Frontal cortex (tissue), 4 donors: ENCODE results near the gene KCNA1. TPM values are rescaled to one million over a fixed set of nuclear protein-coding genes. Genes with fewer than 3 reads are reported as not detected.

Experiments used
- DNase-seq, 2 donors: peaks; one replicate each; pipeline ENCODE4 v3.0.0; 2012; ENCODE audit warnings: low spot score in 2 of 2
- FAIRE-seq: peaks from 2 replicates; lab custom pipeline; 2012; peaks lifted over from hg19 to GRCh38; lab: Jason Lieb, UNC
- total RNA-seq: library from RNA; depleted of rRNA; stranded (reverse); fragments of >200 nt; gene quantifications from one replicate; pipeline ENCODE4 v1.2.3, GENCODE V29; 2014
- donor health status: control.
- donor health status: control.
- donor health status: control.

KCNA1 gene
- total RNA-seq, 1 donor from 2014 or later: 7.3 TPM

DNA sequence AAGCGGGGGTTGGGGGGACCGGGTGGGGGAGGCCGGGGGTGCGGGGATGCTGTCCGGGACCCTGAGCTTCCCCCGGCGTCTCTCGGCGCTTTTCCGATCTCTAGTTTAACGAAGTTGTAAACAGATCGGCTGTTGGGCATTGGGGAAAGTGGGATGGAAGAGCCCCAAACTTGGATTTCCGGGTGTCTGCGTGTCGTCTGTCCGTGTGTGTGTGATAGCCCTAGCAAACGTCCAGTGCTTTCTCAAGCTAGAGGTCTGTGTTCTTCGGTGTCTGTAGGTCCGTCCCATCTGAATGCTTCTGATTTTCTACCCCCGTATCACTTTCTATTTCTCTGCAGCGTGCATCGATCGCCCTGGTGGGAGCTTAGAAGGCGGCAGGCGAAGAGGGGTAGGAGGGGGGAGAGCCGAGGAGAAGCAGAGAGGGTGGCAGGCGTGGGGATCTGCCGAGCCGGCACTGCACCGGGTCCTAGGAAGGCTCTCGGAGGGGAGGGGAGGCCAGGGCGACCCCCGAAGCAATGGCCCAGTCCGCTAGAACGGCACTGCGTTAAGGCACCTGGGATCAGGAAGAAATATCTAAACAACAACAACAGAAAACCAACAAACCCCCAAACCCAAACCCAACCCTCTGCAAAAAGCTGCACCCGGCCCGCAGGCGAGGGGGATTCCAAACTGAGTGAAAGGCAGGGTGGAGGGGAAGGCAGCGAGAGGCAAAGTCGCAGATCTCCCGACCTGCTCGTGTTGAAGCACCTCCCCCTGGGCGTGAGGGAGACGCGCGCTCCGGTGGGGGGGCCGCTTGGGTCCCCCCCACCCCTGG lies 1.0 kb downstream of the KCNA1 start:
- DNase-seq (peak; percentile 41 to 45), FAIRE-seq (no peak)

DNA sequence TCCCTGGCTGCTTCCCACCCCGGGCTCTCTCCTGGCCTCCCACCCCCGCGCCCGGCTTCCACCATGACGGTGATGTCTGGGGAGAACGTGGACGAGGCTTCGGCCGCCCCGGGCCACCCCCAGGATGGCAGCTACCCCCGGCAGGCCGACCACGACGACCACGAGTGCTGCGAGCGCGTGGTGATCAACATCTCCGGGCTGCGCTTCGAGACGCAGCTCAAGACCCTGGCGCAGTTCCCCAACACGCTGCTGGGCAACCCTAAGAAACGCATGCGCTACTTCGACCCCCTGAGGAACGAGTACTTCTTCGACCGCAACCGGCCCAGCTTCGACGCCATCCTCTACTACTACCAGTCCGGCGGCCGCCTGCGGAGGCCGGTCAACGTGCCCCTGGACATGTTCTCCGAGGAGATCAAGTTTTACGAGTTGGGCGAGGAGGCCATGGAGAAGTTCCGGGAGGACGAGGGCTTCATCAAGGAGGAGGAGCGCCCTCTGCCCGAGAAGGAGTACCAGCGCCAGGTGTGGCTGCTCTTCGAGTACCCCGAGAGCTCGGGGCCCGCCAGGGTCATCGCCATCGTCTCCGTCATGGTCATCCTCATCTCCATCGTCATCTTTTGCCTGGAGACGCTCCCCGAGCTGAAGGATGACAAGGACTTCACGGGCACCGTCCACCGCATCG lies 1.8 kb downstream of the KCNA1 start:
- no peak for FAIRE-seq
- no peak for DNase-seq

DNA sequence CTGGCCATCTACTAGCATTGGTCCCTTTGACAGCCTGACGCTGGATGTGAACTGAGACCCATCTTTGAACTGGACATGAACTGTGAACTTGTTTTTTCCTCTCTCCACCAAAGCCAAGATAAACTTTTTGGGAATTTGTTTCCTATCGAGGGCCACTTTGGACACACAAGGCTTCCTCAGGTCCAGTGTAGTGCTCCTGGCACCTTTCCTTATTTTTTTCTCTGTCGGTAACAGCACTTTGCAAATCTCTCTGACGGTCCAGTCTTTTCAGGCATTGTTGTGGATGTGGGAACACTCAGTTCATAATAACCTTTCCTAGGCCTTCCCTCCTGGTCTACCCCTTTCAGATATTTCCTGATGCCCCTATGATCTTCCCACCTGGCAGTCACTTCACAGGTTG lies 5.0 kb downstream of the KCNA1 start:
- no peak for FAIRE-seq

DNA sequence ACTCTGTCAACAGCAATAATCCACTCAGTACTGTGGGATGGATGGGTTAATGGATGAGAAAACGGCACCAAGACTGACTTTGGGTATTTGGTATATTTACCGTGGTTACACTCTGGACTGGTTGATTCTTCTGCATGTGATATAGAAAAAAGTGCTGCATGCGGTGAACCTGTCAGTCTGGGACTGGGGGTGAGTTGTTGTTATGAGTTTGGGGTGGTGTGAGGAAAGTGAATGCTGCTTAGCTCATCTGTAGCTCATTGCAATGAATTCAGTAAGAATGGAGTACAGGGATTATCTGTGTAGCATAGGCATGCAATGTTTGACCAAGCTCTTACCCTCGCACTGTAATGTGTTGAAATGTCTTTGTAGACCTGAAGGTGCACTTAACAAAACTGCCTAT lies 6.0 kb downstream of the KCNA1 start:
- FAIRE-seq: no peak
- DNase-seq: no peak

More for the DNA sequence above, 5.0 kb downstream of the KCNA1 start:
- no peak for DNase-seq

DNA sequence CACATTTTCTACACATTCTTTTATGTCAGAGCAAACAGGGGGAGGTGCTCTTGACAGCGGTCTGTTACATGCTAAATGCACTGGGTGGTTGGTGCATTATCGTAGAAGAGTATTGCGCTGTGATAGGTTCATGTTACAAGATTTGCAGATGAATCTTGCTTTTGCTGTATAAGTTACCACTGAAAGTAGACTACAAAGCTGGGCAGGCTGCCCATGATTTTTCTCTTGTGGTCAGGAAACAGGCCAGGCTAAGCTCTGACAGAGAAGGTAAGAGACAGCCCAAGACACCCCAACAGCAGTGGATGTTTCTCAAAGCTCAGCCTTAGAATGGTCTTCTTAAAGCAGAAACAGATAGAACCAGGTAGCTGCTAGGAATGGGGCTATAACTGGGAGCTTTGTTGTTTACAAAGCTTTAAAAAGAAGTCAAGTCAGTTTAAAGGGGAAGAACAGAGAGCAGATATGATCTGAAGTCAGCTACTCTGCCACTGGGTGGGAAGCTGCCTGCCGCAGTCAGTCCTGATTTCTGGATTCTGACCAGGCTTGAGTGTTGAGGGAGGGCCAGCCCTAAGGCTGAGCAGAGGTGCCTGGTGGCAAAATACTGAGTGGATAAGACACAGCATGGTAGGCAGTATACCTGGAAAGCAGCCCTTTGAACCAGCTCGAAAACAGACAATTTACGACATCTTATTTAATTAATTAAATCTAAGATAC lies 9.4 kb downstream of the KCNA1 start:
- no peak for DNase-seq
- FAIRE-seq: no peak

DNA sequence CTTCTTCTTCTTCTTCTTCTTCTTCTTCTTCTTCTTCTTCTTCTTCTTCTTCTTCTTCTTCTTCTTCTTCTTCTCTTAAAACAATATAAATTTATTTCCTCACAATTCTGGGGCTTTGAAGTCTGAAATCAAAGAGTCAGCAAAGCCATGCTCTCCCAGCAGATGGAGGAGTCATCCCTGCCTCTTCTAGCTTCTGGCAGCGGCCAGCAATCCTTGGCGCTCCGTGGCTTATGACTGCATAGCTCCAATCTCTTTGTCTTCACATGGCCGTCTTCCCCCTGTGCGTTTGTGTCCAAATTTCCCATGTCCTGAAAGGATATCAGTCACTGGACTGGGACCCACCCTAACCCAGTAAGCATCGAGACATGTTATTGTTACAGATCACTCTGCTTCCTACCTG lies 22.9 kb downstream of the KCNA1 start:
- no peak for DNase-seq

DNA sequence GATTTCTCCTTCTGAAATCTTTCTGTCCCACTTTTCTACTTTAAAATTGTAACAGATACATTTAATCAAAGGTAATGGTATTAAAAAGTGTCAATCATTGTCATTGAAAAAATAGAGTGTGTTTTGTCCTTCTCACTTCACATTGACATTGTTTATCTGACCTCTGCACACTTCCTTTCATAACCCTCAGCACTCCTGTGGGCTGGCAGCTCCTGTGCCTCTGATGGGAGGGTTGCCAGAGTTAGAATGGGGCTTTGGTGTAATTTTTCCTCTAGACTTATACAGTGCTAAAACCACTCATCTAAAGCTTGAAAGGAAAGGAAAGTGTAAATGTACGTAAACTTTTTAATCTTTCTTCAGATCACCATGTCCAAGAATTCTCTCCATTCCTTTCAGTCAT lies 23.7 kb downstream of the KCNA1 start:
- FAIRE-seq (no peak), DNase-seq (no peak)

More for the DNA sequence above, 22.9 kb downstream of the KCNA1 start:
- FAIRE-seq: no peak

DNA sequence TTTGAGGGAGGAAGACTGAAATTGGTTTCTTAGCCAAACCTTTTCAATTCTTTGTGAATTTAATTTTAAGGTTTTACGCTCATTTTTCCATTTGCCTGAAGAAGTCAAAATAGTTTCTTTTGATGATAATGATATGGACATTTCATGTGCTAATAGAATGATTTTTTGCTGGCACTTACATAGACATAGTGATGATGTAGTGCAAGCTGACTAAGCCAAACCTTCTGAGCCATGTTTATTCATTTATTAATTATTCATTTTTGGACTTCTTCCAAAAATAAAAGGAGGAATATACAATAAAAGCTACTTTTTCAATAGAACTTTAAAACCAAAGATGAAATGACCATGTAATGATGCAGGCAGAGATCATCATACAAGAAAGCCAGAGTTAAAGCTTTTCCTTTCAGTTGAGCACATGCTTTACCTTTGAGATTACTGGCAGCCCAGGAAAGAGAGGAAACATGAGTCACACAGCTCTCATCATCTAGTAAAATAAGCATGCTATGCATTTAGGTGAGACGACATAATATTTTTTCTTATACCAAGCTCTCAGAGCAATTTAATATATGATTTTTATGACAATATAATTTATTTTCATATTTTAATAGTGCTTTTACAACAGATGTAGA lies 24.8 kb downstream of the KCNA1 start:
- no peak for DNase-seq
- peak; percentile 59 for FAIRE-seq

DNA sequence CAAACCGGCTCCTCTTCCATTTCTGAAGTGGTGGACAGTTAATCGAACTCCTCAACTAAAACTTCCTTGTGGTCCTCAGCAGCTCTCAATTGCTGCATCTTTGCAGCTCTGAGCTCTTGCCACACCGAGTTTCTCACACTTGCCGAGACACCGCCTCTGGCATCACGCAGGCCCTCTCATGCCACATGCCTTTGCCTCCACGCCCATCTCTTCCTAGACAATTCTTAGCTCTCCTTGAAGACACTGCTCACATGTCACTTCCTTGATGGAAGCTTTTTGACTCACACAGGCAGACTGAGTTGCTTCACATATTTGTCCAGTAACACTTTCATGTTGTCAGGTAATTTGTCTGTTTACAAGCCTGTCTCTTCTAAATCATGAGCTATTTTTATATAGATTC lies 29.2 kb downstream of the KCNA1 start:
- FAIRE-seq: no peak
- DNase-seq: no peak

DNA sequence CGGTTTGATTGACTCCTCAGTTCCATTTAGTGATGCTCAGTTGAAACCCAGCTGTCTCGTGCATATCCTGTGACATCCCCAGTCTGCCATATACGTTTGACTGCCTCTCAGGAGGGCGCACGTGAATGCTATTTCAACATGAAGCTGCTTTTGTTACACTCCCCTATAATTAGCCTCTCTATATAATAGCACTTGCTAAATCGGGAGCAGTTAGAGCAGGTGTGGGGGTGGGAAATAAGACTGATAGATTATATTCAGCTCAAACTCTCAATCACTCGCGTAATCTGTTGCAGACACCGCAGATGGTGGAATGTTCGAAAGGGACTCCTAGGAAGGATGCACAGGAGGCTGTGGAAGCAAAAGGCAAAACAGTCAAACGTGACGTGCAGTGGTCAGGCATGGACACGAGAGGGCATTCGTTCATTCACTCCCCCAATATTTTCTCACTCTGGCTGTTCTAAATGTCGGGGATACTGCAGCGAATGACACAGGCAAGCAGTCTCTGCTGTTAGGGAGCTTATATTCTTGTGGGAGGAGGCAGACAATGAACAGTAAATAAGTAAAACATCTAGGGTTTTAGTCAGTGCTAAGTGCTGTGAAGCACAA lies 29.8 kb downstream of the KCNA1 start:
- FAIRE-seq: no peak
- no peak for DNase-seq

DNA sequence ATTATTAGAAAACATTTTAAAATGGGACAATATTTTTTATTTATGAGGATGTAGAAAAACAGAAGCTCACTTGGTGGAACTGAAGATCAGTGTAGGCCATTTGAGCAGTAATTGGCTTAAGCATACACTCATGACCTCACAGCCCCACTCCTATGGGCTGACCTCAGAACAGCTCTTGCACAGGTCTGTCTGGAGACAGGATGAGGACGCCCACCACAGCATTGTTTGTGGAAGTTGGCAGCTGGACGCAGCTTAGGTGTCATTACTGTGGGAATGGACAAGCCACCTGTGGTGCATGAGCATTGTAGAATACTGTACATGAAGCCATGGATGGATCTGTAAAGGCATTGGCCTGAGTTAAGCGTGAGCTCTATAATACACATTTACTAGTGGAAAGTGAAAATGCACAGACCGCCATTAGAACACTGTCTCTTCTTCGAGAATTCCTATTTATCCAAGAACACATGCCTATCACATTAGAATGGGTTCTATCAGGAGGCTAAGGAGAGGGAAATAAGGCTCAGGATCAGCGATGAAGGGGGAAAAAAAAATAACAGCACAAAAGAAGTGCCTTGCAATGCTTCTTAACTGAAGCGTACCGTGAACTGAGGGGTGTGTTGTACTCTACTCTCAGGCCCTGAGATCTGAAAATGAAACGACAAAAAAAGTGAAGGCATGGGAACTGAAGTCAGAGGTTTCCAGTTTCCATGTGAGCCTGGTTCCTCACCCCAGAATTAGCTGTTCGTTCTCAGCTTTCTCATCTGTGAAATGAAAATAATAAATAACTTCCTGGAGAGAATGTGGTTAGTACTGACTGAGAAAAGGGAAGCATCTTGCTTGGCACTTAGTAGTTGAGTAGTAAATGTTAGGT lies 33.6 kb downstream of the KCNA1 start:
- FAIRE-seq: no peak
- no peak for DNase-seq

DNA sequence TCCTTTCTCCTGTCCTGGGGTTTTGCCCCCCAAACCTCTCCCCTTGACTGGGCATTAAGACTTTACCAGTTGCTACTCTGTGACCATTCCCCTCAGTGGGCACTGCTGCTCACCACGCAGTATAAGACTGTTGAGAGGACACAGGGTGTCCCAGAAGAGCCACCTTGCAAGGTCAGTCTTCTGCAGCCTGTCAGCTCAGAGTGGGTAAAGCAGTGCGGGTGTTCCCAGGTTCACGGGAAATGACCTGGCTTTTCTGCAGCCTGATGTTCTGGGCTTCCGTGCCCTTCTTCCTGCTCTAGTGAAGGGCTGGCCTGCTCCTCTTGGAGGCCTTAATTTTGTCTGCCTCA lies 34.2 kb downstream of the KCNA1 start:
- no peak for DNase-seq
- no peak for FAIRE-seq

DNA sequence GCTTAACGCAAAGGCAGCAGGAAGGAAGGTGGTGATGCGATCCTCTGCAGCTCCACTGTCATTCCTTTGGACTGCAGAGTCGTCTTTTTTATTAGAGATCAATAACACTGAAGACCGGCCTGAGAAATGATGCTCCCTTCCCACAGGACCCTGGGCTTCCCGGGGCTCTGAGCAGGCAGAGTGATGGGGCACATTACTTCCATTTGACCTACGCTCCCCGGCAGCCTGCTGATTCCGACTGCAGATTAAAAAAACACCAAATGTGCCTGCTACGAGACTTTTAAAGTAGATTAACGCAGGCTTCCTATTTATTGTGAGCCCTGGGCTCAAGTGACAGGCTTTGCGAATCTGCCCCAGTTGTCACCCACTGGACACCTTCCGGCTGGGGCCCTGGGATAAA lies 37.5 kb downstream of the KCNA1 start:
- FAIRE-seq (no peak), DNase-seq (no peak)

DNA sequence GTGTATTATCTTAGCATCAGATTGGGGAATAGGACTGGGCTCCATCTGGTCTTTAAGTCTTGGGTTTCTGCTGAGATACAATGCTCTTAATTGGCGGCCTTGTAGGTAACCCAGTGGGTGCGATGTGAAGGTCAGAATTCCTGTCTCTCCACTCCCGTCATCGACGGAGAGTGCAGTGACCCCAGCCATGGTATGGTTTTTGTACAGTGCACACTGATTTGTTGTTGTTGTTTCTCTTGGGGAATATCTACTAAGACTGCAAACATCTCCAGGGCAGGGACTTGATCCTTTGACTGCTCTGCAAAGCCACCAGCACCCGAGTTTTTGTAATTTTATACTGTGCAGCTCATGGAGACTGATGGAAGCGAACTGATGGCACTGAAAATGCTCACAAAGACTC lies 41.4 kb downstream of the KCNA1 start:
- DNase-seq: no peak
- no peak for FAIRE-seq

DNA sequence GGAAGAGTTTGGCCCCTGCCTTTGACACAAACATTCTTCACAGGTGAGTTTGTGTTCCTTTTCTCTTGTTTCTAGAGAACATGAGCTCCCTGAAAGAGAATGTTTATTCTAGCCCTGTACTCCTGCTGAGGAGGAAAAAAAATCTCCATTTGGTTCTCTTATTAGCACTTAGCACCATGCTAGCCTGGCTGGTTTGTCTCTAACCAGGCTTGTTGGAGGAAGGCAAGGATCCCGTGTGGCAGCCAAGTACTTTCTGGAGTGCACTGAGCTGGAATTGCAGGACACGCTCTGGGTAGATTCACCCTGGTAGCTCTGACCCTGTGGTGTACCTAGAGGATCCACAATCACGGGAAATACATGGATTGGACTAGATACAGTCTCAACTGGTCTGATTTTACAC lies 41.9 kb downstream of the KCNA1 start:
- no peak for FAIRE-seq

DNA sequence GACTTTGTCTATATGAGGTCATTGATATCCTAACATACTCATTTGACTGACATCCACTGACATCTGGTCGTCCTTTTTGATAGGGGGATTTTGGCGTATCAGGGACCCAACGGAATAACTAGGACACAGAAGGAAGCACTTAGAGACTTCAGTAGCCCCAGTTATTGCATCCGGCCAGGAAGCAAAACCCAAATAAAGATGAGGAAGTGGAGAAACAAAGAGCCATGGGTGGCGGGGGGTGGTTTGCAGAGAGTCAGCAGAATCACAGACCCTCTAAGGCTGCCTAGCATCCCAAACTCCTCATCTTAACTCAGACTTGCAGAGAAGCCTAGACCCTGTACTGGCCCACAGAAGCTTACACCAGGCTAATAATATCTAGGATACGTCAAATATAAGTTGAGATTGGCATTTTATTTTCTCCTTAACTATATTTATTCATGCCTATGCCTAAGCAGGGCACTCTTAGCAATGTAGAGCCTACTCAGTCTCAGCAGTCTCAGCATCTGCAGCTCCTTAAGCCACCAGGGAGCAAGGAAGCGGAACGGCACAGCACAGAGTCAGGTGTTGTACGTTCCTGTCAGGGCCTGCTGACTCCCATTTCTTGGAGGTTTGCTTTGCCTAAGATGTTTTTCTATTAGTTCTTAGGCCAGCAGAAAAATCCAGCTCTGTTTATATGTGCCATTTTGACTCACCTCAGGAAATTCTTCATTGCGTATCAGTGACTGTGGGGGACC lies 45.1 kb downstream of the KCNA1 start:
- no peak for FAIRE-seq
- DNase-seq: no peak

More for the DNA sequence above, 41.9 kb downstream of the KCNA1 start:
- no peak for DNase-seq

DNA sequence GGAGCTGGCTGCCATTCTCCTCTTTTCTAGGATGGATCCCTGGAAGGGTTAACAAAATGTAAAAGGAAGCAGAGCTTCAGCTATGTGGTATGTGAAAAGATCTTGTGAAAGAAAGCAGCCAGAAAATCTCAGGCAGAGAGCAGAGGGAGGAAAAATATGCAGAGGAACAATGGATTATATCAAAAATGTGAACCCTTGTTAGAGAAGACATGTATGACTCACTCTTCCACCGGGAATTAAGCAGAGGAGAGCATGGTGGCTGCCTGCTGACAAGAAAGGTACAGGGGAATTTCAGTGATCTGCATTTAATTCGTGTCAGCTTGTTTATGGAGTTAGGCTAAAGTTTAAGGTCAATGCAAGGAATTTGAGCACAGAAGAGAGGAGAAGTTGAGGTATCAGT lies 46.3 kb downstream of the KCNA1 start:
- DNase-seq (no peak), FAIRE-seq (no peak)

DNA sequence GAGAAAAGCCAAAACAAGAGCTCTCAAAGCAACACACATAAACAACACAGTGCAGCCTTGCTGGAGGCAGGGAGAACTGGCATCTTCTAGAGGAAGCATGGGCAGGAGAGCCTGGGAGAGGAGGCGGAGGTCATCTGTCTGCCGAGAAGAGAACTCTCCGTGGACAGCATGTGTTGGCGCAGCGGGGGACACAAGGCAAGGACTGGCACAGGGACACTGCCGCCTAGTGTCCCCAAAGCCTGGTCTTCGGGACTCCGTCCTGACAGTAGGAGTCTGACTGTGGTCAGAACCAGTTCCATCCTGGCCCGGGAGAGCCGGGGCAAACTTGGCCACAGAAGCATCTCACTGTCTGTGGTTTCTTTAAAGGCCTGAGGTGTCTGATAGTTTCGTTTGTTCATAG lies 47.3 kb downstream of the KCNA1 start:
- FAIRE-seq (no peak), DNase-seq (no peak)

DNA sequence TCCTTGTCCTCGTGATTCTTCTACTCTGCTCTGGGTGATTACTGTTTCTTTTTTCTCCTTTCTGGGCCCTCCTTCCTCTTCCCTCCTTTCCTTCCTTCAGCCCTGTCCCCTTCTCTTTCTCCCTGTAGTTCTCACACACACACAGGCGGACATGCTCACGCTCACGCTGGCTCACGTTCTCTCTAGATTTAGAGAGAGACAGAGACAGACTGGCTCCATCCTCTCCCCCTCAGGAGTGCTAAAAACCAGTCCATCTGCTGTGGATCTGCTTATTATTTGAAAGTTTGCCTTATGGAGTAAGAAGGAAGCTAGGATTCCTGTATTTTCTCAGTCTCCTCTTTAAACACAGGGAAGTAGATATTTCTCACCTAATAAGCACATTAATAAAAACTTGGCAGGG lies 48.1 kb downstream of the KCNA1 start:
- FAIRE-seq: no peak
- DNase-seq: no peak
